HTERT RPE-1 (cell line): ENCODE measurements around the gene LMTK2.

Experiments
- in situ Hi-C: fragments of 300-500 bp; cut with MboI; formaldehyde crosslinking; loops from 4 replicates; pipeline ENCODE4 v1.14.3; 2020; ENCODE audit warnings: low sequenced_read_pairs

Gene LMTK2

DNA sequence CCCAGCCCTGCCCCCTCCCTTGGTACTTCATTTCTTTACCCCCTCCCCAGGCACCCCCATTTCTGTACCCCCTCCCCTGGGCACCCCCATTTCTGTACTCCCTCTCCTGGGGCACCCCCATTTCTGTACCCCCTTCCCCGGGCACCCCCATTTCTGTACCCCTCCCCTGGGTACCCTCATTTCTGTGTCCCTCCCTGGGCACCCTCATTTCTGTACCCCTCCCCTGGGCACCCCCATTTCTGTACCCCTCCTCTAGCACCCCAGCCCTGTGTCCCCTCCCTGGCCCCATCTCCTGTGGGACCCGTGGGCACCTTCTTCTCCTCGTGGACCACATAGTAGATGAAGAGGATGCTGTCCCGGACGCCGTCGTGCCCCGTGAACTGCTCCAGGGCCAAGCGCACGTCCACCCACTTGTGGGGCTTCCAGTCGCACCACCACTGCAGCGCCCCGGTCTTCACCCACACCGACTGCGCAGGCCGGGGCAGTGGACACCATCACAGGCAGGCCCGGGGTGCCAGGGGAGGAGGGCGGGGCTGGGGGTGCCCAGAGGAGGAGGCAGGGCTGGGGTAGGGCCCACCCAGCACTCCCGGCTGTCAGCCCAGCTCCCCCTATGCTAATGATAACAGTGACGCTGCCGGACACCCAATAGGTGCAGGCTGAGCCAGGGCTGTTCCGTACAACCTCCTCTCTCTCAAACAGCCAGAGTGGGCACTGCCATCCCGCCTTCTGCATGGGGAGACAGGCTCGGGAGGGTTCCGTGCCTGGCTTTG lies 125.0 kb downstream of the LMTK2 start:
- in situ Hi-C loops, result no loop called here

GRCh38 chr7:98232263-98232585 lies 125.6 kb downstream of the LMTK2 start:
- in situ Hi-C loops, result no loop called here

- in situ Hi-C loops, result no loop called here
These were observed 126.1 kb downstream of the LMTK2 start for GRCh38 chr7:98232799-98233198.

GRCh38 chr7:98233219-98234070 lies 126.8 kb downstream of the LMTK2 start:
- in situ Hi-C loops, result no loop called here

DNA sequence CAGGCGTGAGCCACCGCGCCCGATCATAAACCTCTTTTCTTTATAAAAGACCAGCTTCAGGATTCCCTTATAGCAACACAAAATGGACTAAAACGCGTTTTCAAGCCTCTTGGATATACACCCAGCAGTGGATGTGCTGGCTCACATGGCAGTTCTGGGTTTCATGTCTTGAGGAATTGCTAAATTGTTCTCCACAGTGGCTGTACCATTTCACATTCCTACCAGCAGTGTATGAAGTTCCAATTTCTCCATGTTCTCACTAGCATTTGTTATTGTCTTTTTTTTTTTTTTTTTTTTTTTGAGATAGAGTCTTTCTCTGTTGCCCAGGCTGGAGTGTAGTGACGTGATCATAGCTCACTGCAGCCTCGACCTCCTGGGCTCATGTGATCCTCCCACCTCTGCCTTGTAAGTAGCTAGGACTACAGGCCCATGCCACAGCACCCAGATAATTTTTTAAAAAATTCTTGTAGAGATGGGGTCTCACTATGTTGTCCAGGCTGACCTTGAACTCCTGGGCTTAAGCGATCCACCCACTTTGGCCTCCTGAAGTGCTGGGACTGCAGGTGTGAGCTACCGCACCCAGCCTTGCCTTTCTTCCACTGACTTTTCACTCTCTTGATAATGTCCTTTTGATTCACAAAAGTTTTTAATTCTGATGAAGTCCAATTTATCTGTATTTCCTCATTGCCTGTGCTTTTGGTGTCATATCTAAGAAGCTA lies 127.9 kb downstream of the LMTK2 start:
- in situ Hi-C loops, result no loop called here

DNA sequence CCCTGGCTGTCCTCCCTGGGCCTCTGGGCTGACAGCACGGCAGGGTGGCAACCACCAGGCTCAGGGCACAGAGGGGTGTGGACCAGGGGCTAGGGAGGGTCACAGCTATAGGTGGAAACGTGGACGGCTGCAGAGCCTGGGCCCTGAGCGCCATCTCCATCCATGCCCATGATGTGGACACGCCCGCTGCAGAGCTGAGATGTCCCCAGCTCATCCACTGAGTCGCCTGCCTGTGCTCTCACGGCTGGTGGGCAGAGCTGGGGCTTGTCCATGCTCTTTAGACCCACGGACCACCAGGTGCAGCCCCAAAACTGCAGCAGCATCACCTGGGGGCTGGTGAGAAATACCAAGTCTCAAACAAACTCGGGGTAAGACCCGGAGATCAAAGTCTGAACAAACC lies 129.2 kb downstream of the LMTK2 start:
- in situ Hi-C loops, result no loop called here

DNA sequence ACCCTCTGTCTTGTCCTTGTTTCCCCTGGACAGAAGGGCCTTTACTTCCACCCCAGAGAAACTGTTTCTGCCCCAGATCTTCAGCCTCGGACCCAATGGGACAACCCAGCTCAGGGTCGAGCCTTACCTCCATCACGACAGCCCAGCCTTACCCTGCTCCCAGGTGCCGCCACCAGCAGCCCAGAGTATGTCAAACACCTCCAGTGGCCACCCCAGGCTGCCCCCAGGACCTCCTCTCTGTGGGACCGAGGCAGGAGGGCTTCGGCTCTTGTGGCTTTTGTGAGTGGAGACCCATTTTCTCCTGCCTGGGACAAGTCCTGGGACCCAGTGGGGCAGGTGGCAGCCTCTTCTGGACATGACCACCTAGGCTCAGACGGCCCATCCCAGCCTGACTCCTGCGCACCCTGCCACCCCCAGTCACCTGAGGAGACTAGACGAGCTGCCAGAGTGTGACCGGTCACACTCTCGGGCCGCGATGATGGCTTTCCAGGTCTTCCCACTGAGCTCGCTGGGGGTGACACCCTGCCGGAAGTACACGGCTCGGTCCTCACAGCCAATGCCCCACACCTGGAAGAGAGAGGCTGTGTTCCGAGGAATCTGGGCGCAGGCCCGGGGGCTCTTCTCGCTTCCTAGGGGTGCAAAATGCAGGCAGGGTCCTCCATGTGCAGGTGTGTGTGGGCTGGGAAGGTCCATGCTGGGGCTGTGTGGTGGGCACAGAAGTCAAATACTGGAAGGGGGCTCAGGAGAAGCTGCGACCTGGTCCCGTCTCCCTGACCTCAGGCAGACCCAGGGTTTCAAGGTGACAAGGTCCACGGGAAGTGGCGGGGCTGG lies 129.9 kb downstream of the LMTK2 start:
- in situ Hi-C loops, result no loop called here

- in situ Hi-C loops, result no loop called here
These were observed 131.4 kb downstream of the LMTK2 start for GRCh38 chr7:98238076-98238475.

DNA sequence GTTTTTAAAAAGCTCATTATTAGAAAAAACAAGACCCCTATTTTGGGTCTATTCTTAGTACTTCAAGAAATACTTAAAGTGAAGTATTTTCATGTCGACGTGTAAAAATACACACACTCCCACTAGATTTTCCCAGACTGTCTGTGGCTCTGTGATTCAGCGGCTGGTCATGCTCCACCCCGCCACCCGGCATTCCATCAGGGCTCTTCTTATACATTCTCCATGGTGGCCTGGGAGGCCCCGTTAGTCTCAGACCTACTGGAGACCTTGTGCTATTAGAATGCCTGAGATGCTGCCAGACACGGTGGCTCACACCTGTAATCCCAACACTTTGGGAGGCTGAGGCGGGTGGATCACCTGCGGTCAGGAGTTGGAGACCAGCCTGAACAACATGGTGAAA lies 132.3 kb downstream of the LMTK2 start:
- in situ Hi-C loops, result no loop called here

DNA sequence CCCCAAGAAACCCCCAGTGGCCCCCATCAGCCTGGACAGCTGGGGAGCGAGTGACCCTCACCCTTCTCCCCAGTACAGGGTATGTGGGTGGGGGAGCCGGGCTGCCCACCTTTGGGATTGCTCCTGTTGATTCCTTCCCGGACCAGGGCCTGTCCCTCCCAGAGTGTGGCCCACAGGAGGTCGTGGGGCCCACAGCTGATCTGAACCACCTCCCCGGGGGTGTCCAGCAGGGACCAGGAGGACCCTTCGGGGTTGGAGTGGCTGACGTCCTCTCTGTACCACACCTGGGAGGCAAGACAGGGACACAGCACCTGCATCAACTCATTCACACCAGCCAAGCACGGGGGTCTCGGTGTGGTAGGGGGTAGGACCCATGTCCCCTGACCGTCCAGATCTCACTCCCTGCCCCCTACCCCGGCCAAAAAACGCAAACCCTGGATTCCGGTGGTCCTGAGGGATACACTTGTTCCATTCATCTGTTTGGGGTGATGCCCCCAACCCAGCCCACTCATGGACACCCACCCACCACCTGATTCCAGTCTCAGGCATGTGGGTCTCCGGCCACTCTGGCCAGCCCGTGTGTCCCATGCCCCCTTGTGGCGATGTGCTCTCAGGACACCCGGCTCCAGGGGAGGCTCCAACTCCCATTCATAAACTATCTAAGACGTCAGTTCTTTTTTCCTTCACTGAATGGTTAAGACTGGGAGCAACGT lies 134.5 kb downstream of the LMTK2 start:
- in situ Hi-C loops, result no loop called here

- in situ Hi-C loops, result no loop called here
These were observed 135.1 kb downstream of the LMTK2 start for GRCh38 chr7:98241674-98242241.

DNA sequence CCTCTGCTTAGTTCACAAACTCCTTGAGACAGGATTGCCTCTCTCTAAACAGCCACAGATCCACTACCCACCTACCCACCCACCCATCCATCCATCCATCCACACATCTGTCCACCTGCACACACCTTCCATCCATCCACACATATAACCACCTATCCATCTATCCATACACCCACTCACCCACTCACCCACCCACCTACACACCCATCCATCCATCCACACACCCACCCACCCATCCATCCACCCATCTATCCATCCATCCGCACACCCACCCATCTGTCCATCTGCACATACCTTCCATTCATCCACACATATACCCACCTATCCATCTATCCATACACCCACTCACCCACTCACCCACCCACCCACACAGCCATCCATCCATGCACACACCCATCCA lies 135.7 kb downstream of the LMTK2 start:
- in situ Hi-C loops, result no loop called here

DNA sequence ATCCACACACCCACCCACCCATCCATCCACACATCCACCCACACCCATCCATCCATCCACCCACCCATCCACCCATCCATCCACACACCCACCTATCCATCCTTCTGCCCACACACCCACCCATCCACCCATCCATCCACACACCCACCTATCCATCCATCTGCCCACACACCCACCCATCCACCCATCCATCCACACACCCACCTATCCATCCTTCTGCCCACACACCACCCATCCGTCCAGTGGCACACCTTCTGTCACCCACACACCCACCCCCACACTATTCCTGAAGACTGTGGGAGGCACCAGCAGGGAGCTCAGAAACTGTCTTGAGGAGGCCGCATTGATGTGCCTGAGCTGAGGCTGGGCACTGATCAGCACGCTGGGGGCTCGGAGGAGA lies 136.3 kb downstream of the LMTK2 start:
- in situ Hi-C loops, result no loop called here

GRCh38 chr7:98244871-98245270 lies 138.2 kb downstream of the LMTK2 start:
- in situ Hi-C loops, result no loop called here

- in situ Hi-C loops, result no loop called here
These were observed 141.5 kb downstream of the LMTK2 start for GRCh38 chr7:98248156-98248555.

- in situ Hi-C loops, result no loop called here
These were observed 142.4 kb downstream of the LMTK2 start for GRCh38 chr7:98249106-98249505.

GRCh38 chr7:98250789-98251188 lies 144.1 kb downstream of the LMTK2 start:
- in situ Hi-C loops, result no loop called here

- in situ Hi-C loops, result no loop called here
These were observed 144.6 kb downstream of the LMTK2 start for GRCh38 chr7:98251231-98251600.

DNA sequence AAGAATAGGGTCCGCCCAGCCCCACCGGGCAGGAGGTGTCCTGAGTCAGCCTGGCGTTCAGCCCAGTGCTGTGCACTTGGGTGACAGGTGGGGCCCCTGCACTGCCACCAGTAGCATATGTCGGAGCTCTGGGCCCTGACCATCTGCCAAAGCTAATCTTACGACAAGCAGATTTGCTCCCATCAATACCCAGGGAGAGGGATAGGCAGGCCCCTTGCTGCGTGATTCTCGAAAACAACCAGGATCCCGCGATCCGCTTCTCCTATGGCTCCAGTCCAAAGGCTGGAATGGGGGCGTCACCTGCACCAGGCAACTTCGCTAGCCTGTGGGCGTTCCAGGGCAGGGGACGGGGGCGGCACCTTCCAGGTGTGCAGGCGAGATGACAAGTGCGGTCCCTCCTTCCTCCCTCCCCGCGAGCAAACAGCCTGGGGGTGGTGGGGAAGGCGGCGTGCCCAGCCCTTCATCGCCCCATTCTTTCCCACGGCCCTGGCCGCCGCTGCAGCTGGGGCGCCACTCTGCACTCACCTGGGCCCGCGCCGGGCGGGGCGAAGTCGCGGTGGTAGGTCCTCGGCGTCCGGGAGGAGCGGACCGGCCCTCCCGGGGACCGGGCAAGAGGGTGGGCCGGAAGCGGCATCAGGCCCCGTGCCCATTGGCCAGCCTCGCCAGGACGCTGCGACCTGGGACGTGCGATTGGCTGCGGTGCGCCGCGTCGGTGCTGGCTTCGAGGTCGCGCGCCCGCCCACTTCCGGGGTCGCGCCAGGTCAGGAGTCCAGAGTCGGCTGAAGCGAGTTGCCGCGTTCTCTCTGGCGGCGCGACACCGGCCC lies 145.2 kb downstream of the LMTK2 start, which contains the start of gene TECPR1:
Gene TECPR1 (minus strand): TSS at position 632 of the 824 bp plus-strand sequence. CDS start 6,086 bp downstream, outside the sequence.
- in situ Hi-C loops, result no loop called here
